Measurements from ENCODE around the gene LEKR1.

DNA sequence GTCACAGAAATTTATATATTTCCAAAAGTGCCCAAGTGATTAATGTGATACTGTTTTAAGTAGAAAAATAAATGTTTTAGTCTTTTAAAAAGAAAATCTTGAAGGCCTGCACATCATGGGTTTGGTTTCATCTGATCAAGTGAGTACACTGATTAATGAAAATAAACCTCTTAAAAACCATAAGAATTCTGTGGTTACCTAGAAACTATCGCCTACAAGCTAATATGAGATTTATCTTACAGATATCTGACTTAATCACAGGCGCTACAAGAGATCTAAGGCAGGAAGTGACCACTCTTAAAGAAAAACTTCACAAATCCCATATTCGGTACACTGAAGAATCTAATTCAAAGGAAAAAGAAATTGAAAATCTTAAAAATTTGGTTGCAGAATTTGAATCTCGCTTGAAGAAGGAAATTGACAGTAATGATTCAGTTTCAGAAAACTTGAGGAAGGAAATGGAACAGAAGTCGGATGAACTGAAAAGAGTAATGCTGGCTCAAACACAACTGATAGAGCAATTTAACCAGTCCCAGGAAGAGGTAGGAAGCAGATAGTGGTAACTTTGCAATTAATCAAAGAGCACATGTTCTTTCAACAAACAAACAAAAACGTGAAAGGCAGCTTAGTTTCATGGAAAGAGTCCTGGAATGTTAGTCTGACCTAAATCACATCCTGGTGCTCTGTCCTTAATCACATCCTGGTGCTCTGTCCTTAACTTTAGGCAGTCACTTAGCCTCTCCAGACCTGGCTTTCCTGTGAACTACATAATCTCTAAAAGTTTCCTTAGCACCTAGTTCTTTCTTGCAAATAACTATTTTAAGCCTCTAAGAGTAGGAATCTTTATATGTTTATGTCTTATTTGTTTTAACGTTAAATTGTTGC lies 201.9 kb downstream of the LEKR1 start:
- TF ChIP-seq, protein P1, sequence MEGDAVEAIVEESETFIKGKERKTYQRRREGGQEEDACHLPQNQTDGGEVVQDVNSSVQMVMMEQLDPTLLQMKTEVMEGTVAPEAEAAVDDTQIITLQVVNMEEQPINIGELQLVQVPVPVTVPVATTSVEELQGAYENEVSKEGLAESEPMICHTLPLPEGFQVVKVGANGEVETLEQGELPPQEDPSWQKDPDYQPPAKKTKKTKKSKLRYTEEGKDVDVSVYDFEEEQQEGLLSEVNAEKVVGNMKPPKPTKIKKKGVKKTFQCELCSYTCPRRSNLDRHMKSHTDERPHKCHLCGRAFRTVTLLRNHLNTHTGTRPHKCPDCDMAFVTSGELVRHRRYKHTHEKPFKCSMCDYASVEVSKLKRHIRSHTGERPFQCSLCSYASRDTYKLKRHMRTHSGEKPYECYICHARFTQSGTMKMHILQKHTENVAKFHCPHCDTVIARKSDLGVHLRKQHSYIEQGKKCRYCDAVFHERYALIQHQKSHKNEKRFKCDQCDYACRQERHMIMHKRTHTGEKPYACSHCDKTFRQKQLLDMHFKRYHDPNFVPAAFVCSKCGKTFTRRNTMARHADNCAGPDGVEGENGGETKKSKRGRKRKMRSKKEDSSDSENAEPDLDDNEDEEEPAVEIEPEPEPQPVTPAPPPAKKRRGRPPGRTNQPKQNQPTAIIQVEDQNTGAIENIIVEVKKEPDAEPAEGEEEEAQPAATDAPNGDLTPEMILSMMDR (IDR thresholded peaks at IDR 0.05): no peak
- TF ChIP-seq POLR2A (IDR thresholded peaks at IDR 0.05): no peak

Measured in tibial nerve (tissue), 3 donors.